ENCODE results near the gene GDNF.

The GDNF gene

GRCh38 chr5:37771731-37772130, 68.1 kb downstream of the GDNF start:
- Mint-ChIP-seq H3K36me3 (peaks cover 0 to 4% of the 10 kb centered on the region in 2 donors), H3K4me1 (no peaks in the 10 kb centered on the region), H3K4me3 (no peak overlapping the region), H3K27ac (no peak overlapping the region), H3K9me3 (peaks cover 5 to 9% of the 10 kb centered on the region in 2 donors), H3K27me3 (peaks cover 0 to 6% of the 10 kb centered on the region in 2 donors)
- no peak for DNase-seq
- no peak for ATAC-seq (replicated peaks)

- H3K27ac Mint-ChIP-seq = no peak overlapping the region
- DNase-seq (no peak), ATAC-seq (replicated peaks) (no peak)
- H3K9me3 Mint-ChIP-seq = peaks cover 5 to 9% of the 10 kb centered on the region in 2 donors
- H3K36me3 Mint-ChIP-seq = peaks cover 0 to 4% of the 10 kb centered on the region in 2 donors
- H3K27me3 Mint-ChIP-seq = peaks cover 0 to 6% of the 10 kb centered on the region in 2 donors
- no peak overlapping the region for H3K4me3 Mint-ChIP-seq
- H3K4me1 Mint-ChIP-seq = no peaks in the 10 kb centered on the region
Measured at GRCh38 chr5:37771203-37771611, 68.6 kb downstream of the GDNF start.

GRCh38 chr5:37770786-37771185, 69.1 kb downstream of the GDNF start:
- ATAC-seq (replicated peaks) = no peak
- H3K27me3 Mint-ChIP-seq = peaks cover 0 to 6% of the 10 kb centered on the region in 2 donors
- peaks cover 5 to 9% of the 10 kb centered on the region in 2 donors for H3K9me3 Mint-ChIP-seq
- H3K27ac Mint-ChIP-seq = no peak overlapping the region
- peaks cover 0 to 4% of the 10 kb centered on the region in 2 donors for H3K36me3 Mint-ChIP-seq
- no peak for DNase-seq
- H3K4me1 Mint-ChIP-seq = no peaks in the 10 kb centered on the region
- H3K4me3 Mint-ChIP-seq = no peak overlapping the region

- DNase-seq = no peak
- H3K36me3 Mint-ChIP-seq = peaks cover 0 to under 1% of the 10 kb centered on the region in 2 donors
- peaks cover under 1 to 6% of the 10 kb centered on the region in 2 donors for H3K9me3 Mint-ChIP-seq
- H3K27me3 Mint-ChIP-seq = peaks cover 0 to 6% of the 10 kb centered on the region in 2 donors
- no peak overlapping the region for H3K4me3 Mint-ChIP-seq
- H3K27ac Mint-ChIP-seq = no peak overlapping the region
- ATAC-seq (replicated peaks) = no peak
- no peaks in the 10 kb centered on the region for H3K4me1 Mint-ChIP-seq
Measured at GRCh38 chr5:37769840-37770239, 70.0 kb downstream of the GDNF start.

- Mint-ChIP-seq H3K27ac (no peak overlapping the region), H3K4me3 (no peak overlapping the region), H3K27me3 (peaks cover 0 to 6% of the 10 kb centered on the region in 2 donors), H3K4me1 (no peaks in the 10 kb centered on the region), H3K36me3 (no peaks in the 10 kb centered on the region), H3K9me3 (peaks cover 0 to 5% of the 10 kb centered on the region in 2 donors)
- no peak for ATAC-seq (replicated peaks)
- DNase-seq = no peak
Measured at GRCh38 chr5:37769108-37769507, 70.7 kb downstream of the GDNF start.

- no peaks in the 10 kb centered on the region for H3K36me3 Mint-ChIP-seq
- DNase-seq (no peak), ATAC-seq (replicated peaks) (no peak)
- H3K27me3 Mint-ChIP-seq = peaks cover 0 to 6% of the 10 kb centered on the region in 2 donors
- H3K4me1 Mint-ChIP-seq = no peaks in the 10 kb centered on the region
- H3K9me3 Mint-ChIP-seq = no peaks in the 10 kb centered on the region
- no peak overlapping the region for H3K27ac Mint-ChIP-seq
- H3K4me3 Mint-ChIP-seq = no peak overlapping the region
Measured at GRCh38 chr5:37768371-37768770, 71.5 kb downstream of the GDNF start.

- Mint-ChIP-seq H3K4me3 (no peak overlapping the region), H3K27ac (no peak overlapping the region), H3K27me3 (peaks cover 0 to 6% of the 10 kb centered on the region in 2 donors), H3K36me3 (no peaks in the 10 kb centered on the region), H3K4me1 (no peaks in the 10 kb centered on the region), H3K9me3 (no peaks in the 10 kb centered on the region)
- DNase-seq (no peak), ATAC-seq (replicated peaks) (no peak)
Measured at GRCh38 chr5:37767961-37768360, 71.9 kb downstream of the GDNF start.

- H3K9me3 Mint-ChIP-seq = no peaks in the 10 kb centered on the region
- H3K36me3 Mint-ChIP-seq = no peaks in the 10 kb centered on the region
- ATAC-seq (replicated peaks) = no peak
- H3K27me3 Mint-ChIP-seq = peaks cover 0 to 6% of the 10 kb centered on the region in 2 donors
- H3K27ac Mint-ChIP-seq = no peak overlapping the region
- no peak for DNase-seq
- no peak overlapping the region for H3K4me3 Mint-ChIP-seq
- no peaks in the 10 kb centered on the region for H3K4me1 Mint-ChIP-seq
Measured at GRCh38 chr5:37767251-37767650, 72.6 kb downstream of the GDNF start.
